Keratinocyte (primary cell): Measurements from ENCODE around the gene NR1I3. TPM values are rescaled to one million over a fixed set of nuclear protein-coding genes. Genes with fewer than 3 reads are reported as not detected.

ENCODE experiments used
- DNase-seq: peaks from one replicate; pipeline ENCODE4 v3.0.0-alpha.2; 2011; ENCODE audit warnings: low read depth, missing footprints, low spot score
- FAIRE-seq: peaks from 2 replicates; lab custom pipeline; 2011; peaks lifted over from hg19 to GRCh38; lab: Jason Lieb, UNC
- H2AFZ ChIP-seq: 2 replicates; pipeline ENCODE4 v1.6.0; 2012; ENCODE audit warnings: low read length, control low read depth, inconsistent platforms; ENCODE audit not compliant: control insufficient read depth
- H3K27ac ChIP-seq: 2 replicates; pipeline ENCODE4 v1.5.1; 2011; ENCODE audit warnings: low read length; ENCODE audit not compliant: control insufficient read depth, insufficient read depth
- H3K27me3 ChIP-seq: 3 replicates; pipeline ENCODE4 v1.6.0; 2011; ENCODE audit warnings: low read length; ENCODE audit not compliant: control insufficient read depth, insufficient read depth; ENCODE audit errors: extremely low read depth
- H3K36me3 ChIP-seq, 2 experiments: 2 replicates in 1 of 2; 3 replicates in 1 of 2; pipeline ENCODE4 v1.5.1; 2011; ENCODE audit warnings: low read length in 2 of 2, mild to moderate bottlenecking in 1 of 2; ENCODE audit not compliant: control insufficient read depth in 2 of 2, insufficient read depth in 2 of 2; ENCODE audit errors: extremely low read depth in 1 of 2
- H3K4me1 ChIP-seq: 3 replicates; pipeline ENCODE4 v1.5.1; 2011; ENCODE audit warnings: low read length; ENCODE audit not compliant: control insufficient read depth, insufficient read depth; ENCODE audit errors: extremely low read depth
- H3K4me2 ChIP-seq: 3 replicates; pipeline ENCODE4 v1.6.0; 2011; ENCODE audit warnings: low read depth, low read length; ENCODE audit not compliant: control insufficient read depth, insufficient read depth; ENCODE audit errors: extremely low read depth
- H3K4me3 ChIP-seq, 3 experiments: fragments of 200-600 bp in 1 of 3; sonication (generic) in 1 of 3; 2 replicates in 2 of 3; 3 replicates in 1 of 3; pipeline ENCODE4 v1.5.1; 2011 to 2016; ENCODE audit warnings: low read length in 3 of 3, mild to moderate bottlenecking in 3 of 3, control low read depth in 2 of 3, inconsistent platforms in 1 of 3, low read depth in 1 of 3, mixed read lengths in 1 of 3, mixed run types in 1 of 3, moderate library complexity in 1 of 3; ENCODE audit not compliant: control insufficient read depth in 2 of 3, insufficient read depth in 2 of 3; ENCODE audit errors: extremely low read depth in 1 of 3
- H3K79me2 ChIP-seq: 2 replicates; pipeline ENCODE4 v1.6.0; 2012; ENCODE audit warnings: low read length; ENCODE audit not compliant: control insufficient read depth, insufficient read depth
- H3K9ac ChIP-seq: 3 replicates; pipeline ENCODE4 v1.6.0; 2011; ENCODE audit warnings: low read length; ENCODE audit not compliant: control insufficient read depth, insufficient read depth; ENCODE audit errors: extremely low read depth
- H3K9me1 ChIP-seq: 3 replicates; pipeline ENCODE4 v1.6.0; 2011; ENCODE audit warnings: low read length; ENCODE audit not compliant: control insufficient read depth, insufficient read depth; ENCODE audit errors: extremely low read depth
- H3K9me3 ChIP-seq: 2 replicates; pipeline ENCODE4 v1.5.1; 2012; ENCODE audit warnings: low read depth, low read length; ENCODE audit not compliant: control insufficient read depth
- H4K20me1 ChIP-seq: 3 replicates; pipeline ENCODE4 v1.6.0; 2011; ENCODE audit warnings: low read length; ENCODE audit not compliant: control insufficient read depth, insufficient read depth; ENCODE audit errors: extremely low read depth
- CTCF ChIP-seq, 3 experiments: IDR thresholded peaks in 1 of 3; conservative IDR thresholded peaks in 1 of 3; optimal IDR thresholded peaks in 1 of 3; 2 replicates in 2 of 3; 3 replicates in 1 of 3; pipeline versions ENCODE3 to v1.5.1; 2011; ENCODE audit warnings: low read length in 3 of 3, mild to moderate bottlenecking in 3 of 3, moderate library complexity in 2 of 3, control low read depth in 1 of 3, inconsistent platforms in 1 of 3; ENCODE audit not compliant: insufficient read depth in 2 of 3; ENCODE audit errors: extremely low read depth in 1 of 3
- EZH2 ChIP-seq: IDR thresholded peaks from one replicate; pipeline ENCODE4 v1.6.1; 2012; ENCODE audit warnings: inconsistent platforms, mild to moderate bottlenecking, low read length, moderate library complexity
- dilution Hi-C: fragments of 300-500 bp; cut with MboI; formaldehyde crosslinking; loops from one replicate; pipeline ENCODE4 v1.7.0; 2020; ENCODE audit warnings: low sequenced_read_pairs; ENCODE audit not compliant: extremely low pct_ligation_motif_present
- polyA plus RNA-seq, 5 experiments: library from polyadenylated mRNA; depleted of rRNA in 3 of 5; stranded (reverse) in 3 of 5; stranded (forward) in 1 of 5; unstranded in 1 of 5; fragments of >200 nt; gene quantifications; 1 replicate in 1 of 5; 2 replicates in 3 of 5; 3 replicates in 1 of 5; pipeline versions ENCODE4 v1.2.1 to v1.2.3, GENCODE V29; 2011 to 2012; ENCODE audit warnings: missing spikeins in 2 of 5, low read depth in 1 of 5, low replicate concordance in 1 of 5

Gene NR1I3
- polyA plus RNA-seq, 1 donor (not counting 4 experiments of a cell fraction or from before 2014, with no cell fraction given), result not detected

GRCh38 chr1:161223805-161224694 is 14.0 kb downstream of the NR1I3 start:
- Histone ChIP-seq H3K4me3 (no peak overlapping the region), H3K9ac (no peak overlapping the region), H3K27me3 (no peaks in the 10 kb centered on the region), H3K9me3 (no peaks in the 10 kb centered on the region), H3K27ac (no peak overlapping the region), H3K79me2 (peaks cover 13% of the 10 kb centered on the region), H3K9me1 (no peaks in the 10 kb centered on the region), H3K4me2 (no peak overlapping the region), H3K36me3 (peaks cover 8 to 9% of the 10 kb centered on the region in 2 experiments), H4K20me1 (no peaks in the 10 kb centered on the region), H2AFZ (no peak overlapping the region), H3K4me1 (peaks cover 19% of the 10 kb centered on the region)
- DNase-seq (no peak), FAIRE-seq (no peak)
- no peak for TF ChIP-seq CTCF (optimal IDR thresholded peaks at IDR 0.05 in 1 of 3, IDR thresholded peaks at IDR 0.05 in 1 of 3, conservative IDR thresholded peaks at IDR 0.05 in 1 of 3; ENCODE audit: extremely low read depth in 1 of 3, insufficient read depth in 2 of 3, low read length in 3 of 3)
- no peak for TF ChIP-seq EZH2
- dilution Hi-C loops, result no loop called here

- no peak overlapping the region for H3K4me2 ChIP-seq
- no peaks in the 10 kb centered on the region for H3K36me3 ChIP-seq
- DNase-seq, result no peak
- dilution Hi-C loops, result no loop called here
- H3K27me3 ChIP-seq, result no peaks in the 10 kb centered on the region
- H3K9me1 ChIP-seq, result no peaks in the 10 kb centered on the region
- no peak overlapping the region for H3K27ac ChIP-seq
- peaks cover 10% of the 10 kb centered on the region for H3K4me1 ChIP-seq
- H3K9me3 ChIP-seq, result no peaks in the 10 kb centered on the region
- no peak overlapping the region for H2AFZ ChIP-seq
- H4K20me1 ChIP-seq, result no peaks in the 10 kb centered on the region
- H3K9ac ChIP-seq, result no peak overlapping the region
- no peak for FAIRE-seq
- H3K4me3 ChIP-seq, result no peak overlapping the region
- H3K79me2 ChIP-seq, result peaks cover 13% of the 10 kb centered on the region
- TF ChIP-seq CTCF (optimal IDR thresholded peaks at IDR 0.05 in 1 of 3, IDR thresholded peaks at IDR 0.05 in 1 of 3, conservative IDR thresholded peaks at IDR 0.05 in 1 of 3; ENCODE audit: extremely low read depth in 1 of 3, insufficient read depth in 2 of 3, low read length in 3 of 3) (no peak), EZH2 (no peak)
These were observed 15.6 kb downstream of the NR1I3 start for GRCh38 chr1:161222175-161223019.
